ENCODE measurements around the gene NYNRIN.

The NYNRIN gene

GRCh38 chr14:24414077-24414476 lies 15.3 kb downstream of the NYNRIN start:
- TF ChIP-seq, protein P1, sequence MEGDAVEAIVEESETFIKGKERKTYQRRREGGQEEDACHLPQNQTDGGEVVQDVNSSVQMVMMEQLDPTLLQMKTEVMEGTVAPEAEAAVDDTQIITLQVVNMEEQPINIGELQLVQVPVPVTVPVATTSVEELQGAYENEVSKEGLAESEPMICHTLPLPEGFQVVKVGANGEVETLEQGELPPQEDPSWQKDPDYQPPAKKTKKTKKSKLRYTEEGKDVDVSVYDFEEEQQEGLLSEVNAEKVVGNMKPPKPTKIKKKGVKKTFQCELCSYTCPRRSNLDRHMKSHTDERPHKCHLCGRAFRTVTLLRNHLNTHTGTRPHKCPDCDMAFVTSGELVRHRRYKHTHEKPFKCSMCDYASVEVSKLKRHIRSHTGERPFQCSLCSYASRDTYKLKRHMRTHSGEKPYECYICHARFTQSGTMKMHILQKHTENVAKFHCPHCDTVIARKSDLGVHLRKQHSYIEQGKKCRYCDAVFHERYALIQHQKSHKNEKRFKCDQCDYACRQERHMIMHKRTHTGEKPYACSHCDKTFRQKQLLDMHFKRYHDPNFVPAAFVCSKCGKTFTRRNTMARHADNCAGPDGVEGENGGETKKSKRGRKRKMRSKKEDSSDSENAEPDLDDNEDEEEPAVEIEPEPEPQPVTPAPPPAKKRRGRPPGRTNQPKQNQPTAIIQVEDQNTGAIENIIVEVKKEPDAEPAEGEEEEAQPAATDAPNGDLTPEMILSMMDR (IDR thresholded peaks at IDR 0.05; ENCODE audit: unreplicated experiment in 3 of 3): no peak
- no peaks in the 10 kb centered on the region for H3K4me1 Mint-ChIP-seq
- no peak overlapping the region for H3K27ac Mint-ChIP-seq
- peaks cover 56% of the 10 kb centered on the region for H3K36me3 Mint-ChIP-seq (ENCODE audit: low read depth)
- H3K9me3 Mint-ChIP-seq: no peaks in the 10 kb centered on the region
- H3K4me3 Mint-ChIP-seq: no peak overlapping the region
- no peaks in the 10 kb centered on the region for H3K27me3 Mint-ChIP-seq (ENCODE audit: low read depth)

GRCh38 chr14:24414732-24415420 lies 16.1 kb downstream of the NYNRIN start:
- TF ChIP-seq, protein P1 (IDR thresholded peaks at IDR 0.05; ENCODE audit: unreplicated experiment in 3 of 3): no peak
- no peak overlapping the region for H3K4me3 Mint-ChIP-seq
- no peaks in the 10 kb centered on the region for H3K9me3 Mint-ChIP-seq
- H3K4me1 Mint-ChIP-seq: no peaks in the 10 kb centered on the region
- H3K27ac Mint-ChIP-seq: no peak overlapping the region
- peaks cover 3% of the 10 kb centered on the region for H3K27me3 Mint-ChIP-seq (ENCODE audit: low read depth)
- H3K36me3 Mint-ChIP-seq (ENCODE audit: low read depth): peaks cover 54% of the 10 kb centered on the region

DNA sequence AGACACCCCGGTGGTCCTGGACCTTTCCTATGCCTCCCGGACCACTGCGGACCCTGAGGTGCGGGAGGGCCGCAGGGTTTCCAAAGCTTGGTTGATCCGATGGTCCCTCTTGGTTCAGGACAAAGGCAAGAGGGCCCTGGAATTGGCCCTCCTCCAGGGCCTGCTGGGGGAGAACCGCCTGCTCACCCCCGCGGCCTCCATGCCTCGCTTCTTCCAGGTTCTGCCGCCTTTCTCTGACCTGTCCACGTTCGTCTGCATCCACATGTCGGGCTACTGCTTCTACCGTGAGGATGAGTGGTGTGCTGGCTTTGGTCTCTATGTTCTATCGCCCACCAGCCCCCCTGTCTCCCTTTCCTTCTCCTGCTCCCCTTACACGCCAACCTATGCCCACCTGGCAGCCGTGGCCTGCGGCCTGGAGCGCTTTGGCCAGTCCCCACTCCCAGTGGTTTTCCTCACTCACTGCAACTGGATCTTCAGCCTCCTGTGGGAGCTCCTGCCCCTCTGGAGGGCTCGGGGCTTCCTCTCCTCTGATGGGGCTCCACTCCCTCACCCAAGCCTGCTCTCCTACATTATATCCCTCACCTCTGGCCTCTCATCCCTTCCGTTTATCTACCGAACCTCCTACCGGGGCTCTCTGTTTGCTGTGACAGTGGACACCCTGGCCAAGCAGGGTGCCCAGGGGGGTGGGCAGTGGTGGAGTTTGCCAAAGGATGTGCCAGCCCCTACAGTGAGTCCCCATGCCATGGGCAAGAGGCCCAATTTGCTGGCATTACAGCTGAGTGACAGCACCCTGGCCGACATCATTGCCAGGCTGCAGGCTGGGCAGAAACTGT lies 16.8 kb downstream of the NYNRIN start:
- TF ChIP-seq, protein P1 (IDR thresholded peaks at IDR 0.05; ENCODE audit: unreplicated experiment in 3 of 3): no peak
- Mint-ChIP-seq H3K27ac (no peak overlapping the region), H3K27me3 (ENCODE audit: low read depth) (peaks cover 3% of the 10 kb centered on the region), H3K36me3 (ENCODE audit: low read depth) (peaks cover 52% of the 10 kb centered on the region), H3K4me3 (no peak overlapping the region), H3K4me1 (no peaks in the 10 kb centered on the region), H3K9me3 (no peaks in the 10 kb centered on the region)

DNA sequence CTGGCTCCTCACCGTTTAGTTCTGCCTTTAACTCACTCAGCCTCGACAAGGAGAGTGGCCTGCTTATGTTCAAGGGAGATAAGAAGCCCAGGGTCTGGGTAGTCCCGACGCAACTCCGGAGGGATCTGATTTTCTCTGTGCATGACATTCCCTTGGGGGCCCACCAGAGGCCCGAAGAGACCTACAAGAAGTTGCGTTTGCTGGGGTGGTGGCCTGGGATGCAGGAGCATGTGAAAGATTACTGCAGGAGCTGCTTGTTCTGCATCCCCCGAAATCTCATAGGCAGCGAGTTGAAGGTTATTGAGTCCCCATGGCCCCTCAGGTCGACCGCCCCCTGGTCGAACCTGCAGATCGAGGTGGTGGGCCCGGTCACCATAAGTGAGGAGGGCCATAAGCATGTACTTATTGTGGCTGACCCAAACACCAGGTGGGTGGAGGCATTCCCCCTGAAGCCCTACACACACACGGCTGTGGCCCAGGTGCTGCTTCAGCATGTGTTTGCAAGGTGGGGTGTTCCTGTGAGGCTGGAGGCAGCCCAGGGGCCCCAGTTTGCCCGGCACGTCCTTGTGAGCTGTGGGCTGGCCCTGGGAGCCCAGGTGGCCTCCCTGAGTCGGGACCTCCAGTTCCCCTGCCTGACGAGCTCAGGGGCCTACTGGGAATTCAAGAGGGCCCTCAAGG lies 17.6 kb downstream of the NYNRIN start:
- Mint-ChIP-seq H3K4me1 (no peaks in the 10 kb centered on the region), H3K9me3 (no peaks in the 10 kb centered on the region)
- TF ChIP-seq, protein P1 (IDR thresholded peaks at IDR 0.05; ENCODE audit: unreplicated experiment in 3 of 3): no peak

GRCh38 chr14:24416932-24417619 lies 18.3 kb downstream of the NYNRIN start:
- peaks cover 3% of the 10 kb centered on the region for H3K27me3 Mint-ChIP-seq (ENCODE audit: low read depth)
- H3K27ac Mint-ChIP-seq: peak overlapping the region in 1 of 3 experiments; percentile 43
- no peak overlapping the region for H3K4me3 Mint-ChIP-seq
- H3K4me1 Mint-ChIP-seq: no peaks in the 10 kb centered on the region
- no peaks in the 10 kb centered on the region for H3K9me3 Mint-ChIP-seq
- TF ChIP-seq, protein P1 (IDR thresholded peaks at IDR 0.05; ENCODE audit: unreplicated experiment in 3 of 3): no peak
- H3K36me3 Mint-ChIP-seq (ENCODE audit: low read depth): peaks cover 39% of the 10 kb centered on the region

More for the DNA sequence above, 17.6 kb downstream of the NYNRIN start:
- no peak overlapping the region for H3K4me3 Mint-ChIP-seq
- peaks cover 3% of the 10 kb centered on the region for H3K27me3 Mint-ChIP-seq (ENCODE audit: low read depth)
- H3K36me3 Mint-ChIP-seq (ENCODE audit: low read depth): peaks cover 45% of the 10 kb centered on the region
- H3K27ac Mint-ChIP-seq: no peak overlapping the region
